Neutrophil (primary cell): Measurements from ENCODE around the gene CELF4.

Experiments used
- H3K27ac ChIP-seq: fragments of 200-600 bp; sonication (generic); 2 replicates; pipeline ENCODE4 v1.5.1; 2016; ENCODE audit warnings: mild to moderate bottlenecking, moderate library complexity
- H3K27me3 ChIP-seq: fragments of 200-600 bp; sonication (generic); 2 replicates; pipeline ENCODE4 v1.6.0; 2016; ENCODE audit warnings: mild to moderate bottlenecking
- H3K36me3 ChIP-seq: fragments of 200-600 bp; sonication (generic); 2 replicates; pipeline ENCODE4 v1.5.1; 2017
- H3K4me1 ChIP-seq, 2 experiments: fragments of 200-600 bp in 1 of 2; sonication (generic) in 1 of 2; 1 replicate in 1 of 2; 2 replicates in 1 of 2; pipeline versions ENCODE4 v1.5.1 to v1.6.1; 2013 to 2016; ENCODE audit warnings: low read depth in 1 of 2, low read length in 1 of 2, mild to moderate bottlenecking in 1 of 2, moderate library complexity in 1 of 2; ENCODE audit not compliant: control insufficient read depth in 1 of 2, insufficient read depth in 1 of 2
- H3K4me3 ChIP-seq, 2 experiments: fragments of 200-600 bp in 1 of 2; sonication (generic) in 1 of 2; 1 replicate in 1 of 2; 2 replicates in 1 of 2; pipeline ENCODE4 v1.5.1; 2013 to 2016; ENCODE audit warnings: low read depth in 1 of 2, low read length in 1 of 2, mild to moderate bottlenecking in 1 of 2, moderate library complexity in 1 of 2
- H3K9me3 ChIP-seq: fragments of 200-600 bp; sonication (generic); 2 replicates; pipeline ENCODE4 v1.5.1; 2016
- CTCF ChIP-seq: fragments of 200-600 bp; sonication (generic); IDR thresholded peaks from 2 replicates; pipeline ENCODE4 v1.5.1; 2016; ENCODE audit warnings: antibody characterized with exemption

Gene CELF4

GRCh38 chr18:37538526-37539205 is 26.9 kb downstream of the CELF4 start:
- no peak for TF ChIP-seq CTCF
- Histone ChIP-seq H3K4me3 (no peak overlapping the region), H3K36me3 (no peaks in the 10 kb centered on the region), H3K27me3 (peaks cover 56% of the 10 kb centered on the region), H3K9me3 (no peaks in the 10 kb centered on the region), H3K4me1 (no peaks in the 10 kb centered on the region), H3K27ac (no peak overlapping the region)

GRCh38 chr18:37537868-37538525 is 27.6 kb downstream of the CELF4 start:
- Histone ChIP-seq H3K9me3 (no peaks in the 10 kb centered on the region), H3K4me1 (no peaks in the 10 kb centered on the region), H3K27me3 (peaks cover 56% of the 10 kb centered on the region), H3K4me3 (no peak overlapping the region), H3K27ac (no peak overlapping the region), H3K36me3 (no peaks in the 10 kb centered on the region)
- no peak for TF ChIP-seq CTCF

GRCh38 chr18:37536656-37537055 is 28.9 kb downstream of the CELF4 start:
- H3K4me1 ChIP-seq: no peaks in the 10 kb centered on the region
- H3K4me3 ChIP-seq: no peak overlapping the region
- TF ChIP-seq CTCF: no peak
- H3K27ac ChIP-seq: no peak overlapping the region
- peaks cover 63% of the 10 kb centered on the region for H3K27me3 ChIP-seq
- no peaks in the 10 kb centered on the region for H3K9me3 ChIP-seq
- H3K36me3 ChIP-seq: no peaks in the 10 kb centered on the region

DNA sequence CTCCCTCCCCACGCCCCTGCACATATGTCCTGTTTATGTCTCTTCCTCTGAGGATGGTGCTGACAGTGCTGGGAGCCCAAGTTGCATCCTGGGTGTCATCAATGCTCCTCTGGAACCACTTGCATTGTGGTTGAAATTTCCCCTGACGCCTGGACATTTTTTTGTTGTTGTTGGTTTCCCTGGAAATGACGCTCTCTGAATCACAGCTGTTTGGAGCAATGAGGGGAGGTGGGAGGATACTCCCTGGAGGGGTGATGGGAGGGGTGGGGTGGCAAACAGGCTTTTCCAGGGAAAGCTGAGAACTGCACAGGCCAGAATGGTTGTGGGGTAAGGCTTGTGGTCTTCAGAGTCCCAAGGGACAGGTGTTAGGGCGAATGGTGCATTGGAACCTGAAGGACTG is 29.6 kb downstream of the CELF4 start:
- TF ChIP-seq CTCF: no peak
- no peak overlapping the region for H3K4me3 ChIP-seq
- no peaks in the 10 kb centered on the region for H3K36me3 ChIP-seq
- H3K4me1 ChIP-seq: no peaks in the 10 kb centered on the region
- no peak overlapping the region for H3K27ac ChIP-seq
- H3K9me3 ChIP-seq: no peaks in the 10 kb centered on the region
- peaks cover 61% of the 10 kb centered on the region for H3K27me3 ChIP-seq

GRCh38 chr18:37534627-37535026 is 31.0 kb downstream of the CELF4 start:
- no peaks in the 10 kb centered on the region for H3K4me1 ChIP-seq
- H3K27ac ChIP-seq: no peak overlapping the region
- no peaks in the 10 kb centered on the region for H3K36me3 ChIP-seq
- no peaks in the 10 kb centered on the region for H3K9me3 ChIP-seq
- H3K27me3 ChIP-seq: peaks cover 51% of the 10 kb centered on the region
- no peak for TF ChIP-seq CTCF
- H3K4me3 ChIP-seq: no peak overlapping the region
